COLO668 (cell line): ENCODE data around the gene ZFR.

Experiments used
- DNase-seq: peaks from one replicate; lab custom pipeline; 2025; ENCODE audit not compliant: unreplicated experiment; lab: John Stamatoyannopoulos, UW

ZFR gene

GRCh38 chr5:32444431-32445286, at the start of gene ZFR:
ZFR (minus strand) TSS chr5:32444740; CDS start chr5:32444658, 82 bp downstream.
- peak; percentile 92 for DNase-seq

- no peak for DNase-seq
Measured at GRCh38 chr5:32490972-32491557, 46.5 kb upstream of the ZFR start.

- DNase-seq, result peak; percentile 96
Measured at GRCh38 chr5:32489791-32490562, 45.4 kb upstream of the ZFR start.

GRCh38 chr5:32487424-32487823, 42.9 kb upstream of the ZFR start:
- no peak for DNase-seq

GRCh38 chr5:32487008-32487407, 42.5 kb upstream of the ZFR start:
- no peak for DNase-seq

- DNase-seq, result no peak
Measured at GRCh38 chr5:32482193-32482592, 37.7 kb upstream of the ZFR start.

- DNase-seq, result no peak
Measured at GRCh38 chr5:32479096-32479495, 34.6 kb upstream of the ZFR start.

GRCh38 chr5:32476891-32477290, 32.4 kb upstream of the ZFR start:
- DNase-seq, result no peak

GRCh38 chr5:32475334-32476097, 31.0 kb upstream of the ZFR start:
- no peak for DNase-seq

- DNase-seq, result no peak
Measured at GRCh38 chr5:32474209-32474854, 29.8 kb upstream of the ZFR start.

- DNase-seq, result no peak
Measured at GRCh38 chr5:32473072-32473471, 28.5 kb upstream of the ZFR start.

GRCh38 chr5:32471784-32472183, 27.2 kb upstream of the ZFR start:
- no peak for DNase-seq

GRCh38 chr5:32465076-32465475, 20.5 kb upstream of the ZFR start:
- no peak for DNase-seq

- DNase-seq, result no peak
Measured at GRCh38 chr5:32462618-32463017, 18.1 kb upstream of the ZFR start.

GRCh38 chr5:32461441-32462120, 17.0 kb upstream of the ZFR start:
- DNase-seq, result no peak

- no peak for DNase-seq
Measured at GRCh38 chr5:32460702-32461101, 16.2 kb upstream of the ZFR start.

- DNase-seq, result no peak
Measured at GRCh38 chr5:32458880-32459495, 14.4 kb upstream of the ZFR start.

- no peak for DNase-seq
Measured at GRCh38 chr5:32455311-32455710, 10.8 kb upstream of the ZFR start.

GRCh38 chr5:32454821-32455220, 10.3 kb upstream of the ZFR start:
- no peak for DNase-seq

GRCh38 chr5:32453916-32454315, 9.4 kb upstream of the ZFR start:
- no peak for DNase-seq
